Type B pancreatic cell (in vitro differentiated cells): ENCODE measurements around the gene SLC6A7. TPM values are rescaled to one million over a fixed set of nuclear protein-coding genes. Genes with fewer than 3 reads are reported as not detected.

Experiments
- DNase-seq: peaks from one replicate; pipeline ENCODE4 v3.0.0; 2021; ENCODE audit warnings: mixed read lengths; ENCODE audit not compliant: unreplicated experiment; ENCODE audit errors: extremely low spot score
- H3K27ac Mint-ChIP-seq: 2 replicates; pipeline ENCODE4 v1.8.0; 2021; ENCODE audit warnings: mild to moderate bottlenecking, mixed read lengths
- H3K27me3 Mint-ChIP-seq: 2 replicates; pipeline ENCODE4 v1.8.0; 2021; ENCODE audit warnings: mixed read lengths
- H3K36me3 Mint-ChIP-seq: 2 replicates; pipeline ENCODE4 v1.8.0; 2021; ENCODE audit warnings: mixed read lengths
- H3K4me1 Mint-ChIP-seq: one replicate; pipeline ENCODE4 v1.8.0; 2021; ENCODE audit warnings: mixed read lengths; ENCODE audit not compliant: unreplicated experiment
- H3K4me3 Mint-ChIP-seq: 2 replicates; pipeline ENCODE4 v1.8.0; 2021; ENCODE audit warnings: mild to moderate bottlenecking, mixed read lengths
- H3K9me3 Mint-ChIP-seq: 2 replicates; pipeline ENCODE4 v1.8.0; 2021; ENCODE audit warnings: mixed read lengths
- CTCF ChIP-seq: fragments of 200-600 bp; sonication (generic); conservative IDR thresholded peaks from 2 replicates; pipeline ENCODE4 v1.5.0; 2021; ENCODE audit warnings: antibody characterized with exemption, mild to moderate bottlenecking
- total RNA-seq: library from RNA; stranded (reverse); gene quantifications from 2 replicates; pipeline ENCODE4 v1.2.1, GENCODE V29; 2021; ENCODE audit warnings: low replicate concordance

SLC6A7 gene
- total RNA-seq, 1 donor from 2014 or later = 0.10 TPM

GRCh38 chr5:150206098-150206778, 16.4 kb downstream of the SLC6A7 start:
- TF ChIP-seq CTCF = no peak
- H3K4me3 Mint-ChIP-seq = no peak overlapping the region

GRCh38 chr5:150206779-150207115, 16.9 kb downstream of the SLC6A7 start:
- no peak for TF ChIP-seq CTCF
- H3K4me3 Mint-ChIP-seq = no peak overlapping the region
- H3K36me3 Mint-ChIP-seq = no peaks in the 10 kb centered on the region
- H3K4me1 Mint-ChIP-seq = peaks cover 11% of the 10 kb centered on the region
- H3K27ac Mint-ChIP-seq = no peak overlapping the region
- no peak for DNase-seq
- H3K27me3 Mint-ChIP-seq = no peaks in the 10 kb centered on the region
- H3K9me3 Mint-ChIP-seq = no peaks in the 10 kb centered on the region

More at GRCh38 chr5:150206098-150206778, 16.4 kb downstream of the SLC6A7 start:
- H3K9me3 Mint-ChIP-seq = no peaks in the 10 kb centered on the region
- no peaks in the 10 kb centered on the region for H3K27me3 Mint-ChIP-seq
- H3K4me1 Mint-ChIP-seq = peaks cover 10% of the 10 kb centered on the region
- no peak overlapping the region for H3K27ac Mint-ChIP-seq
- no peaks in the 10 kb centered on the region for H3K36me3 Mint-ChIP-seq
- DNase-seq = no peak

- Mint-ChIP-seq H3K36me3 (no peaks in the 10 kb centered on the region), H3K27me3 (no peaks in the 10 kb centered on the region), H3K4me1 (peaks cover 18% of the 10 kb centered on the region), H3K4me3 (no peak overlapping the region), H3K9me3 (no peaks in the 10 kb centered on the region), H3K27ac (no peak overlapping the region)
- DNase-seq = no peak
- TF ChIP-seq CTCF = no peak
Measured at GRCh38 chr5:150208187-150209098, 18.6 kb downstream of the SLC6A7 start.

GRCh38 chr5:150209099-150209635, 19.3 kb downstream of the SLC6A7 start:
- TF ChIP-seq CTCF = no peak
- Mint-ChIP-seq H3K36me3 (no peaks in the 10 kb centered on the region), H3K4me3 (no peak overlapping the region), H3K27ac (no peak overlapping the region), H3K4me1 (peaks cover 24% of the 10 kb centered on the region), H3K27me3 (no peaks in the 10 kb centered on the region), H3K9me3 (no peaks in the 10 kb centered on the region)
- no peak for DNase-seq

- no peak for DNase-seq
- no peaks in the 10 kb centered on the region for H3K36me3 Mint-ChIP-seq
- H3K9me3 Mint-ChIP-seq = no peaks in the 10 kb centered on the region
- no peak for TF ChIP-seq CTCF
- no peak overlapping the region for H3K27ac Mint-ChIP-seq
- H3K4me1 Mint-ChIP-seq = peaks cover 29% of the 10 kb centered on the region
- no peaks in the 10 kb centered on the region for H3K27me3 Mint-ChIP-seq
- no peak overlapping the region for H3K4me3 Mint-ChIP-seq
Measured at GRCh38 chr5:150210644-150211043, 20.8 kb downstream of the SLC6A7 start.
